ENCODE measurements around the gene NOTUM. TPM values are rescaled to one million over a fixed set of nuclear protein-coding genes. Genes with fewer than 3 reads are reported as not detected.
A peak's percentile ranks its signal among the peaks of the same experiment; 100 is the strongest.
"Not testable (repeated sequence)": the region's sequence is repeated elsewhere in the genome, so short reads cannot be mapped to it uniquely, and the experiment has no call there.

Gene NOTUM
- total RNA-seq, 4 donors from 2014 or later = not detected

- ATAC-seq (ENCODE audit: low FRiP score) = no peak
- no peak for TF ChIP-seq CTCF (IDR thresholded peaks at IDR 0.05)
- DNase-seq (ENCODE audit: low spot score) = no peak
Measured at GRCh38 chr17:81983011-81983638, 22.1 kb upstream of the NOTUM start.

- DNase-seq (ENCODE audit: low spot score); ATAC-seq (ENCODE audit: low FRiP score): not testable (repeated sequence)
Measured at GRCh38 chr17:81981511-81981910, 20.5 kb upstream of the NOTUM start.

- ATAC-seq (ENCODE audit: low FRiP score) = no peak
- DNase-seq (ENCODE audit: low spot score) = no peak
- TF ChIP-seq CTCF (IDR thresholded peaks at IDR 0.05) = no peak
Measured at GRCh38 chr17:81980707-81981343, 19.8 kb upstream of the NOTUM start.

GRCh38 chr17:81980122-81980521, 19.1 kb upstream of the NOTUM start:
- no peak for TF ChIP-seq CTCF (IDR thresholded peaks at IDR 0.05)
- ATAC-seq (ENCODE audit: low FRiP score) (no peak), DNase-seq (ENCODE audit: low spot score) (no peak)

GRCh38 chr17:81978524-81979298, 17.7 kb upstream of the NOTUM start:
- ATAC-seq (ENCODE audit: low FRiP score) = no peak

GRCh38 chr17:81977211-81977808, 16.3 kb upstream of the NOTUM start, which contains the start of gene ASPSCR1:
Gene ASPSCR1, plus strand, starts transcription at chr17:81977629. Its CDS starts 18 bp downstream, at chr17:81977647.
- ATAC-seq (ENCODE audit: low FRiP score) = peak; percentile 94
- TF ChIP-seq CTCF (IDR thresholded peaks at IDR 0.05) = no peak
- peak; percentile 58 for DNase-seq (ENCODE audit: low spot score)

More at GRCh38 chr17:81978524-81979298, 17.7 kb upstream of the NOTUM start:
- TF ChIP-seq CTCF (IDR thresholded peaks at IDR 0.05) = no peak
- DNase-seq (ENCODE audit: low spot score) = no peak
